GM23248 (cell line): ENCODE data around the gene MED12L. TPM values are rescaled to one million over a fixed set of nuclear protein-coding genes. Genes with fewer than 3 reads are reported as not detected.

ENCODE experiments used
- DNase-seq: peaks from one replicate; pipeline ENCODE4 v3.0.0-alpha.2; 2015
- H2AFZ ChIP-seq: fragments of 200-600 bp; sonication (generic); 2 replicates; pipeline ENCODE4 v1.6.1; 2016; ENCODE audit warnings: antibody characterized with exemption
- H3F3A ChIP-seq: fragments of 200-600 bp; sonication (generic); 2 replicates; pipeline ENCODE4 v1.6.1; 2016; ENCODE audit warnings: mild to moderate bottlenecking, antibody characterized with exemption, mixed run types; ENCODE audit not compliant: insufficient read depth
- H3K27ac ChIP-seq: fragments of 200-600 bp; sonication (generic); 2 replicates; pipeline ENCODE4 v1.5.1; 2016; ENCODE audit warnings: mild to moderate bottlenecking
- H3K27me3 ChIP-seq: fragments of 200-600 bp; sonication (generic); replicated peaks from 2 replicates; pipeline ENCODE4 v1.6.1; 2016; ENCODE audit warnings: mild to moderate bottlenecking; ENCODE audit not compliant: insufficient read depth
- H3K36me3 ChIP-seq: fragments of 200-600 bp; sonication (generic); 2 replicates; pipeline ENCODE4 v1.6.1; 2016; ENCODE audit warnings: low read depth, mild to moderate bottlenecking
- H3K4me1 ChIP-seq: fragments of 200-600 bp; sonication (generic); 2 replicates; pipeline ENCODE4 v1.6.1; 2016; ENCODE audit warnings: mild to moderate bottlenecking; ENCODE audit not compliant: insufficient read depth
- H3K4me2 ChIP-seq: fragments of 200-600 bp; sonication (generic); one replicate; pipeline ENCODE4 v1.6.1; 2016; ENCODE audit warnings: mild to moderate bottlenecking; ENCODE audit not compliant: unreplicated experiment
- H3K4me3 ChIP-seq: fragments of 200-600 bp; sonication (generic); 2 replicates; pipeline ENCODE4 v1.5.1; 2016; ENCODE audit warnings: mild to moderate bottlenecking
- H3K79me2 ChIP-seq: fragments of 200-600 bp; sonication (generic); 2 replicates; pipeline ENCODE4 v1.6.1; 2016; ENCODE audit warnings: mild to moderate bottlenecking; ENCODE audit not compliant: insufficient read depth
- H3K9ac ChIP-seq: fragments of 200-600 bp; sonication (generic); 2 replicates; pipeline ENCODE4 v1.6.1; 2016; ENCODE audit warnings: mild to moderate bottlenecking
- H3K9me2 ChIP-seq: fragments of 200-600 bp; sonication (generic); 2 replicates; pipeline ENCODE4 v1.6.1; 2016; ENCODE audit warnings: mixed run types, mild to moderate bottlenecking, moderate library complexity; ENCODE audit not compliant: insufficient read depth
- H3K9me3 ChIP-seq: fragments of 200-600 bp; sonication (generic); one replicate; pipeline ENCODE4 v1.6.1; 2017; ENCODE audit warnings: low read depth
- H4K20me1 ChIP-seq: fragments of 200-600 bp; sonication (generic); 2 replicates; pipeline ENCODE4 v1.6.0; 2016; ENCODE audit not compliant: insufficient read depth
- EZH2 ChIP-seq: fragments of 200-600 bp; sonication (generic); IDR thresholded peaks from 2 replicates; pipeline ENCODE4 v1.6.1; 2018; ENCODE audit warnings: antibody characterized with exemption, mild to moderate bottlenecking; ENCODE audit not compliant: insufficient read depth, poor library complexity, severe bottlenecking
- EZH2phosphoT487 ChIP-seq: fragments of 200-600 bp; sonication (generic); IDR thresholded peaks from 2 replicates; pipeline ENCODE4 v1.6.1; 2018; ENCODE audit warnings: antibody characterized with exemption, moderate library complexity, mild to moderate bottlenecking, low read depth; ENCODE audit not compliant: insufficient read depth
- WGBS, 2 experiments: methylation state at CpG; one replicate each; pipeline ENCODE4 v1.1.6; 2015 to 2017; ENCODE audit warnings: low lambda C conversion rate in 2 of 2, low coverage in 1 of 2; ENCODE audit errors: missing lambda C conversion rate in 2 of 2; 5-methylcytosine and 5-hydroxymethylcytosine counted together
- in situ Hi-C: fragments of 300-500 bp; cut with MboI; formaldehyde crosslinking; loops from 2 replicates; pipeline ENCODE4 v1.15.0; 2020
- polyA plus RNA-seq: library from polyadenylated mRNA; unstranded; fragments of >200 nt; fragmentation: Nextera tagmentation; extraction: Ambion mirVana; gene quantifications from 2 replicates; pipeline ENCODE4 v1.2.1, GENCODE V29; 2016
- total RNA-seq: library from RNA; depleted of rRNA; stranded (reverse); fragments of >200 nt; shearing (Covaris generic); gene quantifications from 2 replicates; pipeline ENCODE4 v1.2.3, GENCODE V29; 2014

The MED12L gene
- total and polyA plus RNA-seq, 2 experiments from 2014 or later, result 0.13 to 0.32 TPM

GRCh38 chr3:151437906-151438305 lies 352.4 kb downstream of the MED12L start:
- H4K20me1 ChIP-seq, result no peaks in the 10 kb centered on the region
- in situ Hi-C loops, result no loop called here
- no peaks in the 10 kb centered on the region for H3K79me2 ChIP-seq
- TF ChIP-seq EZH2 (no peak), EZH2phosphoT487 (no peak)
- no peak overlapping the region for H3K27ac ChIP-seq
- no peaks in the 10 kb centered on the region for H3K27me3 ChIP-seq
- peaks cover 42% of the 10 kb centered on the region for H3K4me1 ChIP-seq
- H3K36me3 ChIP-seq, result no peaks in the 10 kb centered on the region
- H3K4me3 ChIP-seq, result no peak overlapping the region
- H2AFZ ChIP-seq, result no peak overlapping the region
- no peaks in the 10 kb centered on the region for H3K9me3 ChIP-seq
- peaks cover 23% of the 10 kb centered on the region for H3F3A ChIP-seq
- no peak overlapping the region for H3K4me2 ChIP-seq
- no peak for DNase-seq
- WGBS, 2 experiments, result 97 to 99% methylated on average over 6 of the region's 6 CpGs
- H3K9me2 ChIP-seq, result no peaks in the 10 kb centered on the region
- no peak overlapping the region for H3K9ac ChIP-seq

DNA sequence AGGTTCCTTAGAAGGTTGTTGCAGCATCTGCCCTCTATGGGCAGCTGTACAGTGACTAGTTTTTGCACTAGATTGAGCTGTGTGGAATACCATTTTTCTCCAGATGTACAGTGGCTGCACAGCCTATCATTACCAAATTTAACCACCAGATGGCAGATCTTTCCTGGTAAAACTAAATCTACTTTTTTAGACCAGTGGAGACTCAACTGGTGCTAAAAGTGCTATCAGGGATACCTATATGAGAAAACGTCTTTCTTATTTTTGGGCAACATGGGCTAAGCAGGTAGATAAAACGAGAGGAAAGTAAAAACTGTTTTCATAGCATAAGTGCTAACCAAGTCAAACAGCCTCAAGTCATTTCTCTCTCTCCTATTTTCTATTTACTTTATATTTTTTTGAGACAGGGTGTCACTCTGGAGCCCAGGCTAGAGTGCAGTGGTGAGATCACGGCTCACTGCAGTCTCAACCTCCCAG lies 354.2 kb downstream of the MED12L start:
- no peak for TF ChIP-seq EZH2phosphoT487
- peak; percentile 79 for DNase-seq
- Histone ChIP-seq H4K20me1 (no peaks in the 10 kb centered on the region), H3K4me1 (peaks cover 29% of the 10 kb centered on the region), H3K9ac (no peak overlapping the region), H3K27me3 (no peaks in the 10 kb centered on the region), H3K27ac (no peak overlapping the region), H2AFZ (0 out of 2 replicates have a peak overlapping the region, but pooled peaks have one; percentile 7), H3F3A (peaks cover 19% of the 10 kb centered on the region), H3K9me2 (no peaks in the 10 kb centered on the region), H3K9me3 (no peaks in the 10 kb centered on the region), H3K4me2 (no peak overlapping the region), H3K79me2 (no peaks in the 10 kb centered on the region), H3K4me3 (no peak overlapping the region), H3K36me3 (no peaks in the 10 kb centered on the region)
- in situ Hi-C loops, result loop anchor here (5.0 to 10.0 kb wide), 2 partner anchors 398 to 475 kb away; no protein-coding TSS in a partner anchor
- WGBS, 2 experiments, result 1 to 6% methylated on average over 3 of the region's 3 CpGs

DNA sequence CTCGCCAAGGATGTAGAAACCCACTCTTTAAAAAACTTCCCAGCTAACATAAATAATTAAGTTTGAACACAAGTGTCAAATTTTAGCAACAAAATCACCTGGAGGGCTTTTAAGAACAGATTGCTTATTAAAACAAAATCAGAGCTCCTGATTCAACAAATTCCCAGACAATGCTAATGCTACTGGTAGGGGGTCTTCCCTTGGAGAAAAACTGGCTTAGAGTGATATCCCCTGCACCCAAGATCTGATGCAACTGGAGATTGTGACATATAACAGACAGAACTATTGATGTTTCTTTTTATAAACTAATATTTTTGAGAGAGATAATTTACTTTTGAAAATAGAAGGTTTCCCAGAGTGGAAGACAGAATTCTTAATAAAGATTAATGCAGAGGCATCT lies 355.5 kb downstream of the MED12L start:
- no peak for DNase-seq
- no peaks in the 10 kb centered on the region for H3K79me2 ChIP-seq
- no peak overlapping the region for H3K4me3 ChIP-seq
- no peak for TF ChIP-seq EZH2phosphoT487
- no peak for TF ChIP-seq EZH2
- no peaks in the 10 kb centered on the region for H3K9me2 ChIP-seq
- no peaks in the 10 kb centered on the region for H3K27me3 ChIP-seq
- H3K9me3 ChIP-seq, result no peaks in the 10 kb centered on the region
- H3F3A ChIP-seq, result peaks cover 15% of the 10 kb centered on the region
- WGBS, 2 experiments, result 96 to 97% methylated on average over 1 of the region's 1 CpG
- H4K20me1 ChIP-seq, result no peaks in the 10 kb centered on the region
- H2AFZ ChIP-seq, result no peak overlapping the region
- no peak overlapping the region for H3K9ac ChIP-seq
- H3K4me2 ChIP-seq, result no peak overlapping the region
- H3K4me1 ChIP-seq, result peaks cover 25% of the 10 kb centered on the region
- no peak overlapping the region for H3K27ac ChIP-seq
- in situ Hi-C loops, result loop anchor here (5.0 to 10.0 kb wide), 2 partner anchors 396 to 474 kb away; no protein-coding TSS in a partner anchor
- no peaks in the 10 kb centered on the region for H3K36me3 ChIP-seq

GRCh38 chr3:151443583-151443982 lies 358.1 kb downstream of the MED12L start:
- WGBS, 2 experiments, result 94 to 99% methylated on average over 7 of the region's 7 CpGs

More at GRCh38 chr3:151443583-151443982, 358.1 kb downstream of the MED12L start:
- in situ Hi-C loops, result loop anchor here (5.0 to 10.0 kb wide), 2 partner anchors 394 to 471 kb away; no protein-coding TSS in a partner anchor
- Histone ChIP-seq H3K36me3 (no peaks in the 10 kb centered on the region), H3K4me1 (peaks cover 12% of the 10 kb centered on the region), H4K20me1 (no peaks in the 10 kb centered on the region), H3K27ac (no peak overlapping the region), H2AFZ (no peak overlapping the region), H3K9me2 (no peaks in the 10 kb centered on the region), H3K27me3 (no peaks in the 10 kb centered on the region), H3K9ac (no peak overlapping the region), H3K4me3 (no peak overlapping the region), H3K9me3 (no peaks in the 10 kb centered on the region), H3F3A (peaks cover 12% of the 10 kb centered on the region; the same call in 1 of the 2 replicates), H3K79me2 (no peaks in the 10 kb centered on the region), H3K4me2 (no peak overlapping the region)
- TF ChIP-seq EZH2phosphoT487 (no peak), EZH2 (no peak)
- peak; percentile 25 for DNase-seq
